Right lobe of liver (tissue), 6 donors: ENCODE measurements around the gene PGP. TPM values are rescaled to one million over a fixed set of nuclear protein-coding genes. Genes with fewer than 3 reads are reported as not detected.

Experiments used
- ATAC-seq, 4 donors: fragments of 200-7000 bp; cut with Tn5 transposase; one replicate each; pipeline ENCODE4 v1.9.1; 2020; ENCODE audit warnings: mild to moderate bottlenecking in 4 of 4, moderate library complexity in 4 of 4
- DNase-seq, 3 donors: peaks; one replicate each; pipeline ENCODE4 v3.0.0-alpha.2; 2020
- H3K27ac ChIP-seq, 3 donors: fragments of 200-600 bp; one replicate each; pipeline ENCODE4 v1.8.0; 2022
- H3K27me3 ChIP-seq, 2 donors: fragments of 200-600 bp; one replicate each; pipeline ENCODE4 v1.8.0; 2022
- H3K36me3 ChIP-seq, 4 donors: fragments of 200-600 bp; sonication (generic) in 1 of 4; one replicate each; pipeline versions ENCODE4 v1.5.1 to v1.8.0; 2017 to 2022; ENCODE audit warnings: control low read depth in 1 of 4
- H3K4me1 ChIP-seq, 4 donors: fragments of 200-600 bp; sonication (generic) in 1 of 4; one replicate each; pipeline versions ENCODE4 v1.5.1 to v1.8.0; 2017 to 2022; ENCODE audit warnings: control low read depth in 1 of 4
- H3K4me3 ChIP-seq, 3 donors: fragments of 200-600 bp; one replicate each; pipeline ENCODE4 v1.8.0; 2022
- H3K9me3 ChIP-seq, 4 donors: fragments of 200-600 bp; sonication (generic) in 1 of 4; one replicate each; pipeline versions ENCODE4 v1.5.1 to v1.8.0; 2017 to 2022; ENCODE audit warnings: control low read depth in 1 of 4
- POLR2A ChIP-seq: fragments of 450-650 bp; IDR thresholded peaks from one replicate; pipeline ENCODE4 v1.6.1; 2017; ENCODE audit warnings: antibody characterized with exemption, mild to moderate bottlenecking
- WGBS: methylation state at CpG from one replicate; pipeline ENCODE4 v1.1.6; 2018; ENCODE audit warnings: low coverage, low lambda C conversion rate; ENCODE audit not compliant: insufficient coverage; ENCODE audit errors: missing lambda C conversion rate; 5-methylcytosine and 5-hydroxymethylcytosine counted together
- intact Hi-C, 2 donors: fragments of 100-400 bp; cut with DNase I; formaldehyde crosslinking; loops; one replicate each; pipeline versions ENCODE4 v1.11.2 to v1.14.1; 2022
- total RNA-seq, 6 experiments: library from RNA; depleted of rRNA in 2 of 6; stranded (reverse); fragments of >200 nt in 2 of 6; fragmentation: NEBNext Ultra II Directional in 3 of 6; extraction: Animal tissue kit (Norgen Biotek cat#: 25700) in 3 of 6; gene quantifications; one replicate each; pipeline versions ENCODE4 v1.1.0 to v1.2.4, GENCODE V29; 2016 to 2023
- TF ChIP-seq, protein P1 (sequence below), 4 donors: fragments of 200-600 bp in 3 of 4; fragments of 450-650 bp in 1 of 4; IDR thresholded peaks; one replicate each; pipeline versions ENCODE4 v1.5.1 to v1.8.0; 2016 to 2022; ENCODE audit warnings: antibody characterized with exemption in 4 of 4, mild to moderate bottlenecking in 2 of 4
- donor health status: DM: no; HTN: yes; CAD: no.
- donor health status: DM: no; HTN: no; CAD: no.
- donor health status: DM: no; HTN: no; CAD: no.
- donor health status: DM: no; HTN: yes; CAD: no.
- donor health status: DM: no; HTN: yes; CAD: no.

Gene PGP
- total RNA-seq, 6 experiments from 2014 or later: 3.8 to 14.2 (median 6.9) TPM

- DNase-seq (no peak), ATAC-seq (peak; percentile 6 to 22 (median 10))
- TF ChIP-seq, protein P1, sequence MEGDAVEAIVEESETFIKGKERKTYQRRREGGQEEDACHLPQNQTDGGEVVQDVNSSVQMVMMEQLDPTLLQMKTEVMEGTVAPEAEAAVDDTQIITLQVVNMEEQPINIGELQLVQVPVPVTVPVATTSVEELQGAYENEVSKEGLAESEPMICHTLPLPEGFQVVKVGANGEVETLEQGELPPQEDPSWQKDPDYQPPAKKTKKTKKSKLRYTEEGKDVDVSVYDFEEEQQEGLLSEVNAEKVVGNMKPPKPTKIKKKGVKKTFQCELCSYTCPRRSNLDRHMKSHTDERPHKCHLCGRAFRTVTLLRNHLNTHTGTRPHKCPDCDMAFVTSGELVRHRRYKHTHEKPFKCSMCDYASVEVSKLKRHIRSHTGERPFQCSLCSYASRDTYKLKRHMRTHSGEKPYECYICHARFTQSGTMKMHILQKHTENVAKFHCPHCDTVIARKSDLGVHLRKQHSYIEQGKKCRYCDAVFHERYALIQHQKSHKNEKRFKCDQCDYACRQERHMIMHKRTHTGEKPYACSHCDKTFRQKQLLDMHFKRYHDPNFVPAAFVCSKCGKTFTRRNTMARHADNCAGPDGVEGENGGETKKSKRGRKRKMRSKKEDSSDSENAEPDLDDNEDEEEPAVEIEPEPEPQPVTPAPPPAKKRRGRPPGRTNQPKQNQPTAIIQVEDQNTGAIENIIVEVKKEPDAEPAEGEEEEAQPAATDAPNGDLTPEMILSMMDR (IDR thresholded peaks at IDR 0.05): no peak
- 52% methylated on average over 5 of the region's 18 CpGs for WGBS
- Histone ChIP-seq H3K4me3 (no peak overlapping the region), H3K9me3 (no peaks in the 10 kb centered on the region), H3K4me1 (peaks cover 0 to 17% (median 0%) of the 10 kb centered on the region in 4 donors), H3K27ac (no peak overlapping the region), H3K27me3 (no peaks in the 10 kb centered on the region), H3K36me3 (peaks cover 0 to 35% (median 13%) of the 10 kb centered on the region in 4 donors)
- intact Hi-C loops: no loop called here
Measured at GRCh38 chr16:2238150-2238837, 23.7 kb upstream of the PGP start.

- no peaks in the 10 kb centered on the region for H3K9me3 ChIP-seq
- TF ChIP-seq POLR2A: no peak
- TF ChIP-seq, protein P1 (IDR thresholded peaks at IDR 0.05): no peak
- H3K4me1 ChIP-seq: peaks cover 0 to 17% (median 0%) of the 10 kb centered on the region in 4 donors
- 0% methylated on average over 1 of the region's 65 CpGs for WGBS
- H3K4me3 ChIP-seq: no peak overlapping the region
- intact Hi-C loops: no loop called here
- no peaks in the 10 kb centered on the region for H3K27me3 ChIP-seq
- H3K36me3 ChIP-seq: peaks cover 0 to 33% (median 14%) of the 10 kb centered on the region in 4 donors
- H3K27ac ChIP-seq: no peak overlapping the region
- DNase-seq (peak in 1 of 3 donors; percentile 53), ATAC-seq (peak; percentile 4 to 21 (median 10))
Measured at GRCh38 chr16:2237493-2238149, 23.0 kb upstream of the PGP start.

- ATAC-seq (no peak), DNase-seq (peak in 1 of 3 donors; percentile 52)
- no peaks in the 10 kb centered on the region for H3K27me3 ChIP-seq
- H3K4me1 ChIP-seq: peaks cover 0 to 17% (median 0%) of the 10 kb centered on the region in 4 donors
- intact Hi-C loops: no loop called here
- WGBS: no CpG with 5 or more reads among the region's 40 CpGs
- no peaks in the 10 kb centered on the region for H3K9me3 ChIP-seq
- peaks cover 0 to 32% (median 15%) of the 10 kb centered on the region in 4 donors for H3K36me3 ChIP-seq
- H3K27ac ChIP-seq: no peak overlapping the region
- H3K4me3 ChIP-seq: no peak overlapping the region
- TF ChIP-seq, protein P1 (IDR thresholded peaks at IDR 0.05): no peak
- no peak for TF ChIP-seq POLR2A
Measured at GRCh38 chr16:2237102-2237482, 22.5 kb upstream of the PGP start.

GRCh38 chr16:2236337-2237101 is 21.9 kb upstream of the PGP start, which contains the start of gene DNASE1L2:
TSS of gene DNASE1L2 (plus strand) at chr16:2236444. CDS start at chr16:2236817, 373 bp downstream.
- DNase-seq: peak in 1 of 3 donors; percentile 63
- no peak for TF ChIP-seq POLR2A
- TF ChIP-seq, protein P1 (IDR thresholded peaks at IDR 0.05): no peak
- H3K4me1 ChIP-seq: peaks cover 0 to 17% (median 0%) of the 10 kb centered on the region in 4 donors
- H3K4me3 ChIP-seq: no peak within 1 kb of the TSS
- 0% methylated on average over 2 of the region's 64 CpGs for WGBS
- peaks cover 0 to 34% (median 15%) of the 10 kb centered on the region in 4 donors for H3K36me3 ChIP-seq
- intact Hi-C loops: no loop called here
- no peak within 1 kb of the TSS for H3K27ac ChIP-seq
- H3K9me3 ChIP-seq: no peaks in the 10 kb centered on the region
- no peaks in the 10 kb centered on the region for H3K27me3 ChIP-seq
- ATAC-seq: peak; percentile 54 to 68 (median 55)
